OCI-LY7 (cell line): ENCODE measurements around the gene PYDC1.

Source experiments
- EZH2phosphoT487 ChIP-seq: fragments of 200-600 bp; sonication (generic); IDR thresholded peaks from 2 replicates; pipeline ENCODE4 v1.6.1; 2018; ENCODE audit warnings: low read depth, borderline replicate concordance, mild to moderate bottlenecking, mixed run types, antibody characterized with exemption, low read length, moderate library complexity, mixed read lengths
- TF ChIP-seq, protein P1 (sequence below): fragments of 200-600 bp; sonication (generic); conservative IDR thresholded peaks from 2 replicates; pipeline ENCODE4 v1.5.1; 2014; ENCODE audit warnings: mild to moderate bottlenecking, antibody characterized with exemption, low read length, moderate library complexity, mixed read lengths

DNA sequence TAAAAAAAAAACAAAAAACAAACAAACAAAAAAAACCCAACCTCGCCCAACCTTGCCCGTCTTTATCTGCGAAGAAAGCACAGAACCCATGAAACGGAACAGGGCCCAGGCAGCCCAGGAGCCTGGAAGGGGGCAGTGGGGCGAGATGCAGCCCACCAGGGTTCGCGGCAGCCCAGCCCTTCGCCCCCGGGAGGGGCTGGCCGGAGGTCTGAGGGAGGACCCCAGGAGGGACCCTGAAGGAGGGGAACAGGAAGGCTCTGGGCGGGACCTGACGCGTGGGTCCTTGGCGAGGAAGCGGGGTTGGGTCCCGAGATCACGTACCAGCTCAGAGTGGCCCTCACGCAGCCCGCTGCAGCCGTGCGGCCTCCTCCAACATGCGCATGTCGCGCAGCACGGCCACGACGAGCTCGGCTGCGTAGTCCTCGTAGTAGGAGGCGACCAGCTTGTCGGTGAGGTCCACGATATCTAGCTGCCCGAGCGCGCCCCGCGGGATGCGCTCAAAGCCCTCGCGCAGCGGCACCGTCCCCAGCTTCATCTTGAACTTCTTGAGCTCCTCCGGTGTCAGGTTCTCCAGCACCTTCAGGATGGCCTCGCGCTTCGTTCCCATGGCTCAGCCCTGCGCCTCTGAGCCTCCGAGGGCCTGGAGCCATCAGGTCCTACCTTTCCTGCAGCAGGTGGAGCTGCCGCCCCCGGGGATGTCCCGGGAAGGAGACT is at the start of gene PYDC1:
- TF ChIP-seq, protein P1, sequence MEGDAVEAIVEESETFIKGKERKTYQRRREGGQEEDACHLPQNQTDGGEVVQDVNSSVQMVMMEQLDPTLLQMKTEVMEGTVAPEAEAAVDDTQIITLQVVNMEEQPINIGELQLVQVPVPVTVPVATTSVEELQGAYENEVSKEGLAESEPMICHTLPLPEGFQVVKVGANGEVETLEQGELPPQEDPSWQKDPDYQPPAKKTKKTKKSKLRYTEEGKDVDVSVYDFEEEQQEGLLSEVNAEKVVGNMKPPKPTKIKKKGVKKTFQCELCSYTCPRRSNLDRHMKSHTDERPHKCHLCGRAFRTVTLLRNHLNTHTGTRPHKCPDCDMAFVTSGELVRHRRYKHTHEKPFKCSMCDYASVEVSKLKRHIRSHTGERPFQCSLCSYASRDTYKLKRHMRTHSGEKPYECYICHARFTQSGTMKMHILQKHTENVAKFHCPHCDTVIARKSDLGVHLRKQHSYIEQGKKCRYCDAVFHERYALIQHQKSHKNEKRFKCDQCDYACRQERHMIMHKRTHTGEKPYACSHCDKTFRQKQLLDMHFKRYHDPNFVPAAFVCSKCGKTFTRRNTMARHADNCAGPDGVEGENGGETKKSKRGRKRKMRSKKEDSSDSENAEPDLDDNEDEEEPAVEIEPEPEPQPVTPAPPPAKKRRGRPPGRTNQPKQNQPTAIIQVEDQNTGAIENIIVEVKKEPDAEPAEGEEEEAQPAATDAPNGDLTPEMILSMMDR: no peak
- no peak for TF ChIP-seq EZH2phosphoT487
